ENCODE measurements around the gene CROCC.

DNA sequence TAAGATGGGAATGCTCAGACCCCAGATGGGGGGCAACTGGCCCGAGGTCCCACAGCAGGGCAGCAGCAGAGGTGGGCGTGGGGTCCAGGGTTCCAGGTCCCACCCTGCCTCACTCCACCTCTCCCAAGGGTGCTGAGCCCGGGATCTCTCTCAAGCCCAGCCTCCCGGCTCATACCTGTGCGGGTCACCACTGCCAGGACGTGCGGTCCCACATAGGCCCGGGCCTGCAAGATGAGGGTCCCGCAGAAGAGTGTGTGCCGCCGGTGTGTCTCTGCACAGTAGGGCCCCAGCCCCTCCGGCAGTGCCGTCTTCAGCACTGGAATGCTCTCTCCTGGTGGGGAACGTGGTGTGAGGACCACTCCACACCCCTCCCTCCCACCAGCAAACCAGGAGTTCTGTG lies 75.1 kb downstream of the CROCC start:
- TF ChIP-seq, protein P1, sequence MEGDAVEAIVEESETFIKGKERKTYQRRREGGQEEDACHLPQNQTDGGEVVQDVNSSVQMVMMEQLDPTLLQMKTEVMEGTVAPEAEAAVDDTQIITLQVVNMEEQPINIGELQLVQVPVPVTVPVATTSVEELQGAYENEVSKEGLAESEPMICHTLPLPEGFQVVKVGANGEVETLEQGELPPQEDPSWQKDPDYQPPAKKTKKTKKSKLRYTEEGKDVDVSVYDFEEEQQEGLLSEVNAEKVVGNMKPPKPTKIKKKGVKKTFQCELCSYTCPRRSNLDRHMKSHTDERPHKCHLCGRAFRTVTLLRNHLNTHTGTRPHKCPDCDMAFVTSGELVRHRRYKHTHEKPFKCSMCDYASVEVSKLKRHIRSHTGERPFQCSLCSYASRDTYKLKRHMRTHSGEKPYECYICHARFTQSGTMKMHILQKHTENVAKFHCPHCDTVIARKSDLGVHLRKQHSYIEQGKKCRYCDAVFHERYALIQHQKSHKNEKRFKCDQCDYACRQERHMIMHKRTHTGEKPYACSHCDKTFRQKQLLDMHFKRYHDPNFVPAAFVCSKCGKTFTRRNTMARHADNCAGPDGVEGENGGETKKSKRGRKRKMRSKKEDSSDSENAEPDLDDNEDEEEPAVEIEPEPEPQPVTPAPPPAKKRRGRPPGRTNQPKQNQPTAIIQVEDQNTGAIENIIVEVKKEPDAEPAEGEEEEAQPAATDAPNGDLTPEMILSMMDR (IDR thresholded peaks at IDR 0.05): no peak
- TF ChIP-seq EZH2 (IDR thresholded peaks at IDR 0.05): no peak
- no peak for TF ChIP-seq EZH2phosphoT487 (IDR thresholded peaks at IDR 0.05)

All from neural progenitor cell (in vitro differentiated cells).